Lower lobe of right lung (tissue), 2 donors: ENCODE results near the gene CDKN2A. TPM values are rescaled to one million over a fixed set of nuclear protein-coding genes. Genes with fewer than 3 reads are reported as not detected.
A peak's percentile ranks its signal among the peaks of the same experiment; 100 is the strongest.

Source experiments
- ATAC-seq, 2 donors: fragments of 200-7000 bp; cut with Tn5 transposase; one replicate each; pipeline ENCODE4 v1.9.1; 2020 to 2022; ENCODE audit warnings: mild to moderate bottlenecking in 2 of 2, moderate library complexity in 2 of 2
- DNase-seq: peaks from one replicate; pipeline ENCODE4 v3.0.0-alpha.2; 2020
- H3K27ac ChIP-seq: fragments of 200-600 bp; one replicate; pipeline ENCODE4 v1.8.0; 2022
- H3K27me3 ChIP-seq: fragments of 200-600 bp; one replicate; pipeline ENCODE4 v1.8.0; 2022; ENCODE audit warnings: low read depth
- H3K36me3 ChIP-seq: fragments of 200-600 bp; one replicate; pipeline ENCODE4 v1.8.0; 2022; ENCODE audit warnings: mild to moderate bottlenecking
- H3K4me1 ChIP-seq: fragments of 200-600 bp; one replicate; pipeline ENCODE4 v1.8.0; 2022
- H3K4me3 ChIP-seq: fragments of 200-600 bp; one replicate; pipeline ENCODE4 v1.8.0; 2022; ENCODE audit warnings: mild to moderate bottlenecking
- H3K9me3 ChIP-seq: fragments of 200-600 bp; one replicate; pipeline ENCODE4 v1.8.0; 2022
- CTCF ChIP-seq: fragments of 200-600 bp; IDR thresholded peaks from one replicate; pipeline ENCODE4 v1.8.0; 2022; ENCODE audit warnings: antibody characterized with exemption, mild to moderate bottlenecking
- intact Hi-C: fragments of 100-400 bp; cut with DNase I; formaldehyde crosslinking; loops from one replicate; pipeline ENCODE4 v1.11.0; 2022
- total RNA-seq: library from RNA; stranded (reverse); fragmentation: NEBNext Ultra II Directional; extraction: Animal tissue kit (Norgen Biotek cat#: 25700); gene quantifications from one replicate; pipeline ENCODE4 v1.2.1, GENCODE V29; 2021
- donor health status: DM: no; HTN: yes; CAD: no; lungs with severe emphysema.

CDKN2A gene
- total RNA-seq, 1 donor from 2014 or later = 8.4 TPM

- intact Hi-C loops = no loop called here
- no peak for TF ChIP-seq CTCF
- H3K27me3 ChIP-seq = no peaks in the 10 kb centered on the region
- H3K27ac ChIP-seq = no peak overlapping the region
- peaks cover 9% of the 10 kb centered on the region for H3K4me1 ChIP-seq
- peak; percentile 13 to 42 for ATAC-seq
- no peak for DNase-seq
- H3K9me3 ChIP-seq = no peaks in the 10 kb centered on the region
- H3K36me3 ChIP-seq = no peaks in the 10 kb centered on the region
- no peak overlapping the region for H3K4me3 ChIP-seq
These were observed 37.6 kb upstream of the CDKN2A start for GRCh38 chr9:22031655-22032411.

- peak; percentile 90 to 91 for ATAC-seq
These were observed 36.0 kb upstream of the CDKN2A start for GRCh38 chr9:22030101-22030598.

GRCh38 chr9:22029231-22029630 is 35.0 kb upstream of the CDKN2A start:
- Histone ChIP-seq H3K9me3 (no peaks in the 10 kb centered on the region), H3K27me3 (no peaks in the 10 kb centered on the region), H3K27ac (no peak overlapping the region), H3K4me3 (no peak overlapping the region), H3K4me1 (peaks cover 9% of the 10 kb centered on the region), H3K36me3 (no peaks in the 10 kb centered on the region)
- no peak for TF ChIP-seq CTCF
- intact Hi-C loops = no loop called here
- DNase-seq (no peak), ATAC-seq (no peak)

More at GRCh38 chr9:22030101-22030598, 36.0 kb upstream of the CDKN2A start:
- TF ChIP-seq CTCF = no peak
- Histone ChIP-seq H3K27ac (no peak overlapping the region), H3K4me1 (peaks cover 9% of the 10 kb centered on the region), H3K36me3 (no peaks in the 10 kb centered on the region), H3K9me3 (no peaks in the 10 kb centered on the region), H3K4me3 (no peak overlapping the region), H3K27me3 (no peaks in the 10 kb centered on the region)
- intact Hi-C loops = no loop called here
- no peak for DNase-seq

DNA sequence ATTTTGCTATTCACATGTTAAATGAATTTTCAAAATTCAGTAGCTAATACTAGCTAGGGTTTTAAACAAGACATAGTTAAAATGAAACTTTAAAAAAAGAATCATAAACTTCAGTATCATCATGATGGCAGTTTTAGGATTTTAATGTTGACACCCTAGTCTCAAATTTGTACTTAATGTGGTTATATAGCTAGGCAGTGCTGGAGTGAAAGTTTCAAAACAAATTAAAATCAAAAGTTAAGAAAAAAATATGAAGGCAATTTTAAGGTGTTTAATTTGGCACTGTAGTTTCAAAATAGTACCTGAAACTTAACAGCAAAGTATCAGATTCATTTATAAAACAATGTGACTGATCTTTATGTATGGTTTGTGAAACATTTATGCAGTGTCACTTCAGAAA is 34.2 kb upstream of the CDKN2A start:
- H3K27me3 ChIP-seq = no peaks in the 10 kb centered on the region
- no peak for DNase-seq
- no peak for TF ChIP-seq CTCF
- H3K27ac ChIP-seq = no peak overlapping the region
- ATAC-seq = no peak
- no peak overlapping the region for H3K4me3 ChIP-seq
- intact Hi-C loops = no loop called here
- H3K4me1 ChIP-seq = peaks cover 9% of the 10 kb centered on the region
- H3K36me3 ChIP-seq = no peaks in the 10 kb centered on the region
- no peaks in the 10 kb centered on the region for H3K9me3 ChIP-seq

DNA sequence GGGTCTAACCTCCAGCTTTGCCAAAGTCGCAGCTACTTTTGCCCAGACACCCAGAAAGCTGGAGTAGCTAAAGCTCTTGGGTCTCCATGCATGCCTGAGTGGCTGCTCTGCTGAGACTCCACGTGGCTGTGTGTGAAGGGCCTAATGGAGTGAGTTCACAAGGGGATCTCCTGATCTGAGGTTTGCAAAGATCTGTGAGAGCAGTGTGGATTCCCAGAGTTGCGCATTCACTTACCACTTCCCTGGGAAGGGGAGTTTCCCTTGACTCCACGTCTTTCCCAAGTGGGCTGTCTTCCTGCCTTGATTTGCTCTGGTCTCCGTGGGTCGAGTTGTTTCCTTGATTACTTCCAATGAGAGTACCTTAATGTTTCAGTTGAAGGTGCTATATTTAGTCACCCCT is 32.5 kb upstream of the CDKN2A start:
- no peaks in the 10 kb centered on the region for H3K9me3 ChIP-seq
- H3K4me3 ChIP-seq = no peak overlapping the region
- no peak for ATAC-seq
- H3K4me1 ChIP-seq = peaks cover 9% of the 10 kb centered on the region
- intact Hi-C loops = no loop called here
- DNase-seq = no peak
- H3K27ac ChIP-seq = no peak overlapping the region
- no peaks in the 10 kb centered on the region for H3K36me3 ChIP-seq
- no peak for TF ChIP-seq CTCF
- no peaks in the 10 kb centered on the region for H3K27me3 ChIP-seq
